ENCODE data around the gene ADAM12.
"Not testable (repeated sequence)": the region's sequence is repeated elsewhere in the genome, so short reads cannot be mapped to it uniquely, and the experiment has no call there.

ADAM12 gene

GRCh38 chr10:126259760-126260479, 128.4 kb downstream of the ADAM12 start:
- no peak for FAIRE-seq

- FAIRE-seq, result no peak
Observed at GRCh38 chr10:126256864-126257263, 131.4 kb downstream of the ADAM12 start.

GRCh38 chr10:126255313-126255712, 133.0 kb downstream of the ADAM12 start:
- FAIRE-seq, result no peak

GRCh38 chr10:126253611-126253998, 134.7 kb downstream of the ADAM12 start:
- no peak for FAIRE-seq

- FAIRE-seq, result no peak
Observed at GRCh38 chr10:126252884-126253610, 135.2 kb downstream of the ADAM12 start.

- no peak for FAIRE-seq
Observed at GRCh38 chr10:126251778-126252407, 136.4 kb downstream of the ADAM12 start.

- FAIRE-seq, result no peak
Observed at GRCh38 chr10:126250527-126251310, 137.6 kb downstream of the ADAM12 start.

GRCh38 chr10:126250045-126250444, 138.2 kb downstream of the ADAM12 start:
- FAIRE-seq, result no peak

- no peak for FAIRE-seq
Observed at GRCh38 chr10:126247446-126247975, 140.8 kb downstream of the ADAM12 start.

GRCh38 chr10:126246396-126246795, 141.9 kb downstream of the ADAM12 start:
- not testable (repeated sequence) for FAIRE-seq

GRCh38 chr10:126245501-126245900, 142.8 kb downstream of the ADAM12 start:
- no peak for FAIRE-seq

- FAIRE-seq, result no peak
Observed at GRCh38 chr10:126243971-126244370, 144.3 kb downstream of the ADAM12 start.

- no peak for FAIRE-seq
Observed at GRCh38 chr10:126243306-126243705, 145.0 kb downstream of the ADAM12 start.

- peak; percentile 9 for FAIRE-seq
Observed at GRCh38 chr10:126242397-126243260, 145.6 kb downstream of the ADAM12 start.

- FAIRE-seq, result no peak
Observed at GRCh38 chr10:126240483-126240882, 147.8 kb downstream of the ADAM12 start.

- FAIRE-seq, result no peak
Observed at GRCh38 chr10:126239844-126240243, 148.4 kb downstream of the ADAM12 start.

- FAIRE-seq, result no peak
Observed at GRCh38 chr10:126235979-126236851, 152.1 kb downstream of the ADAM12 start.

- FAIRE-seq, result no peak
Observed at GRCh38 chr10:126235091-126235978, 152.9 kb downstream of the ADAM12 start.

- no peak for FAIRE-seq
Observed at GRCh38 chr10:126234630-126235029, 153.6 kb downstream of the ADAM12 start.
